ENCODE data around the gene SSTR3.

The SSTR3 gene

DNA sequence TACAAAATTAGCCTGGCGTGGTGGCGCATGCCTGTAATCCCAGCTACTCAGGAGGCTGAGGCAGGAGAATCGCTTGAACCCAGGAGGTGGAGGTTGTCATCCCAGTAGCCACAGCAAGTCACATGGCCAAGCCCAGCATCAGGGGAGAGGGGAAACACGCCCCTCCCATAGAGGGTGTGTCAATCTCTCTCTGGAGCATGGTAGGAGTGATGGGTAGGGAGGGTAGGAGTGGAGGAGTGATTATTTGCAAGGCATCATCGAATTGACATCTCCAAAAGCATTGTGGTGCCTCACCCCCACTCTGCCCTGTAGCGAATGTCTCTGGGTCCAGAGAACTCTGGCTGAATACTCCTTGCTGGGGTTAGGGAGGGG is 6.1 kb upstream of the SSTR3 start:
- TF ChIP-seq, protein P1, sequence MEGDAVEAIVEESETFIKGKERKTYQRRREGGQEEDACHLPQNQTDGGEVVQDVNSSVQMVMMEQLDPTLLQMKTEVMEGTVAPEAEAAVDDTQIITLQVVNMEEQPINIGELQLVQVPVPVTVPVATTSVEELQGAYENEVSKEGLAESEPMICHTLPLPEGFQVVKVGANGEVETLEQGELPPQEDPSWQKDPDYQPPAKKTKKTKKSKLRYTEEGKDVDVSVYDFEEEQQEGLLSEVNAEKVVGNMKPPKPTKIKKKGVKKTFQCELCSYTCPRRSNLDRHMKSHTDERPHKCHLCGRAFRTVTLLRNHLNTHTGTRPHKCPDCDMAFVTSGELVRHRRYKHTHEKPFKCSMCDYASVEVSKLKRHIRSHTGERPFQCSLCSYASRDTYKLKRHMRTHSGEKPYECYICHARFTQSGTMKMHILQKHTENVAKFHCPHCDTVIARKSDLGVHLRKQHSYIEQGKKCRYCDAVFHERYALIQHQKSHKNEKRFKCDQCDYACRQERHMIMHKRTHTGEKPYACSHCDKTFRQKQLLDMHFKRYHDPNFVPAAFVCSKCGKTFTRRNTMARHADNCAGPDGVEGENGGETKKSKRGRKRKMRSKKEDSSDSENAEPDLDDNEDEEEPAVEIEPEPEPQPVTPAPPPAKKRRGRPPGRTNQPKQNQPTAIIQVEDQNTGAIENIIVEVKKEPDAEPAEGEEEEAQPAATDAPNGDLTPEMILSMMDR (conservative IDR thresholded peaks at IDR 0.05): no peak
- no peak for TF ChIP-seq ZFX (IDR thresholded peaks at IDR 0.05)
- no peak overlapping the region for H3K27ac ChIP-seq

- H3K27ac ChIP-seq: no peak overlapping the region
- TF ChIP-seq, protein P1 (conservative IDR thresholded peaks at IDR 0.05): no peak
- no peak for TF ChIP-seq ZFX (IDR thresholded peaks at IDR 0.05)
Measured at GRCh38 chr22:37215890-37216289, 3.6 kb upstream of the SSTR3 start.

DNA sequence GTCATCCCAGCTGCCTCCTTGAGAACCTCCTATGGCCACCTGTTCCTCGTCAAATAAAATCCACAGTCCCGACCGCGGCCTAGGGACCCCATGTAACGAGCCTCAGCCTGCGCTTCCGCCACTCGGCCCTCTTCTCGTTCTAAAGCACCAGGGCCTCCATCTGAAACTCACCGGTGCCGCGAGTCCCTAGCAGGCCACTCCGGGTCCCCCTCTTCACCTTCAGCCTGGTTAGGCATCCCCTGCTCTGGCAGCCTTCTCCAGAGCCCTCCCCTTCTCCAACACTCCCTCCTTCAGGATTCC is 2.4 kb upstream of the SSTR3 start:
- H3K27ac ChIP-seq: no peak overlapping the region
- TF ChIP-seq, protein P1 (conservative IDR thresholded peaks at IDR 0.05): no peak
- TF ChIP-seq ZFX (IDR thresholded peaks at IDR 0.05): no peak

GRCh38 chr22:37213941-37214730 is 1.9 kb upstream of the SSTR3 start:
- no peak for TF ChIP-seq ZFX (IDR thresholded peaks at IDR 0.05)
- TF ChIP-seq, protein P1 (conservative IDR thresholded peaks at IDR 0.05): no peak
- no peak overlapping the region for H3K27ac ChIP-seq

DNA sequence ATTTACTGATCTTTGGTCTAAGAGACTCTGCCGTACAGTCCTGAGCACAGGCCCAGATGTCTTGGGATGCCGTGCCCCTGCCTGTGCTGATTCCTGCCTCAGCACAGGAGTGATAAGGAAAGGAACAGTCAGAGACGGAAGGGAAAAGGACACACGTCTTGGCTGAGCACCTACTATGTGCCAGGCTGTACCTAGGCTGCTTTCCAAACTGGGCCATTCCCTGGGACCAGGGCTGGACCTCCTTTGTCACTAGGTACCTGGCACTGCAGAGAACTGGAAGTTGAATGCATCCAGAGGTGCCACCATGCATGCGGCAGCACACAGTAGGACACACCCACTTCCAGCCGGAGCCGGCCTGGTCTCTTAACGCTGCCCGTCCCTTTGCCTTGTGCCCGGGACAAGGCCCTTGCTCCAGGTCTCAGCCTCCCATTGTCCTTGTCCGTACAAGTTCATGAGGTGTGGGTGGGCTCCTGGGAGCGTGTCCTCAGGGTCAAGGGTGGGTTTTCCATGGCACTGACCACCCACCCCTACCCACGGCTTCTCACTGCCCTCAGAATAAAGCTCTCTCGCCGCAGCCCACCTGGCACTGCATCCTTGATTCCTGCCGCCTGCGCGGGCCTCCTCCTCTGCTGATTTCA is 1.1 kb upstream of the SSTR3 start:
- no peak for TF ChIP-seq ZFX (IDR thresholded peaks at IDR 0.05)
- TF ChIP-seq, protein P1 (conservative IDR thresholded peaks at IDR 0.05): no peak
- no peak overlapping the region for H3K27ac ChIP-seq

DNA sequence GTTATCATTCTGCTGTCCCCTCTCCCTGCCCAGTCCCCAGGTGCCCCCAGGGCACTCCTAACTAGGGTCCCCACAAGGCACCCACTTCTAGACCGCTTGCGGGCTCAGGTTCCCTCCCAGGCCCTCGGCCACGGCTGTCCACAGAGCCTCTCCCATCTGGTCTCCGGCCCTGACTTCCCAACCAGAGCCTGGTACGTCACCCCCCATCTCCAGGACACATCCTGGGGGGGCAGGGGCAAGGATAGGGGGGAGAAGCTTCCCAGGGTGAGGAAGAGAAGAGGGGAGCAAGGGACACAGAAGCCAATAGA is 457 bp downstream of the SSTR3 start:
- no peak for TF ChIP-seq ZFX (IDR thresholded peaks at IDR 0.05)
- TF ChIP-seq, protein P1 (conservative IDR thresholded peaks at IDR 0.05): no peak
- no peak overlapping the region for H3K27ac ChIP-seq

GRCh38 chr22:37211075-37211865 is 1.0 kb downstream of the SSTR3 start:
- H3K27ac ChIP-seq: no peak overlapping the region
- TF ChIP-seq, protein P1 (conservative IDR thresholded peaks at IDR 0.05): no peak
- no peak for TF ChIP-seq ZFX (IDR thresholded peaks at IDR 0.05)
